Measurements from ENCODE around the gene ZNF763.
"Not testable (repeated sequence)": the region's sequence is repeated elsewhere in the genome, so short reads cannot be mapped to it uniquely, and the experiment has no call there.

The ZNF763 gene

DNA sequence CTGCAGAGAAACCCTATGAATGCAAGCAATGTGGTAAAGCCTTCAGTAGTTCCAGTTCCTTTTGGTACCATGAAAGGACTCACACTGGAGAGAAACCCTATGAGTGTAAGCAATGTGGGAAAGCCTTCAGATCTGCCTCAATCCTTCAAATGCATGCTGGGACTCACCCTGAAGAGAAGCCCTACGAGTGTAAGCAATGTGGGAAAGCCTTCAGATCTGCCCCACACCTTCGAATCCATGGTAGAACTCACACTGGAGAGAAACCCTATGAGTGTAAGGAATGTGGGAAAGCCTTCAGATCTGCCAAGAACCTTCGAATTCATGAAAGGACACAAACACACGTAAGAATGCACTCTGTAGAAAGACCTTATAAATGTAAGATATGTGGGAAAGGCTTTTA lies 14.7 kb downstream of the ZNF763 start:
- DNase-seq (ENCODE audit: insufficient read length, low spot score) (no peak), FAIRE-seq (no peak)
- TF ChIP-seq, protein P1, sequence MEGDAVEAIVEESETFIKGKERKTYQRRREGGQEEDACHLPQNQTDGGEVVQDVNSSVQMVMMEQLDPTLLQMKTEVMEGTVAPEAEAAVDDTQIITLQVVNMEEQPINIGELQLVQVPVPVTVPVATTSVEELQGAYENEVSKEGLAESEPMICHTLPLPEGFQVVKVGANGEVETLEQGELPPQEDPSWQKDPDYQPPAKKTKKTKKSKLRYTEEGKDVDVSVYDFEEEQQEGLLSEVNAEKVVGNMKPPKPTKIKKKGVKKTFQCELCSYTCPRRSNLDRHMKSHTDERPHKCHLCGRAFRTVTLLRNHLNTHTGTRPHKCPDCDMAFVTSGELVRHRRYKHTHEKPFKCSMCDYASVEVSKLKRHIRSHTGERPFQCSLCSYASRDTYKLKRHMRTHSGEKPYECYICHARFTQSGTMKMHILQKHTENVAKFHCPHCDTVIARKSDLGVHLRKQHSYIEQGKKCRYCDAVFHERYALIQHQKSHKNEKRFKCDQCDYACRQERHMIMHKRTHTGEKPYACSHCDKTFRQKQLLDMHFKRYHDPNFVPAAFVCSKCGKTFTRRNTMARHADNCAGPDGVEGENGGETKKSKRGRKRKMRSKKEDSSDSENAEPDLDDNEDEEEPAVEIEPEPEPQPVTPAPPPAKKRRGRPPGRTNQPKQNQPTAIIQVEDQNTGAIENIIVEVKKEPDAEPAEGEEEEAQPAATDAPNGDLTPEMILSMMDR (IDR thresholded peaks at IDR 0.05; ENCODE audit: insufficient read depth, missing control alignments): no peak

DNA sequence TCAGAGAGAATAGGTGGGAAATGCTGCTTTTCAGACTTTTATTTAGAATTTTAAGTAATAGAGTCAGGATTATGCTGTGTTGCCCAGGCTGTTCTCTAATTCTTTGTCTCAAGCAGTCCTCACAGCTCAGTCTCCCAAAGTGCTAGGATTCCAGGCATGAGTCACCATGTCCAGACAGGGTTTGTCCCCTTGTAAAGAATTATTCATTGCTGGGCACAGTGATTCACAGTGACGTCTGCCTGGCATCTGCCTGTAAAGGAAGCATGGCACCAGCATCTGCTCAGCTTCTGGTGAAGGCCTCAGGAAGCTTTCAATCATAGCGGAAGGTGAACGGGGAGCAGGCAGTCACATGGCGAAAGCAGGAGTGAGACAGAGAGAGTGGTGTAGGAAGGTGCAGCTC lies 17.7 kb downstream of the ZNF763 start:
- no peak for DNase-seq (ENCODE audit: insufficient read length, low spot score)
- TF ChIP-seq, protein P1 (IDR thresholded peaks at IDR 0.05; ENCODE audit: insufficient read depth, missing control alignments): no peak
- FAIRE-seq: no peak

DNA sequence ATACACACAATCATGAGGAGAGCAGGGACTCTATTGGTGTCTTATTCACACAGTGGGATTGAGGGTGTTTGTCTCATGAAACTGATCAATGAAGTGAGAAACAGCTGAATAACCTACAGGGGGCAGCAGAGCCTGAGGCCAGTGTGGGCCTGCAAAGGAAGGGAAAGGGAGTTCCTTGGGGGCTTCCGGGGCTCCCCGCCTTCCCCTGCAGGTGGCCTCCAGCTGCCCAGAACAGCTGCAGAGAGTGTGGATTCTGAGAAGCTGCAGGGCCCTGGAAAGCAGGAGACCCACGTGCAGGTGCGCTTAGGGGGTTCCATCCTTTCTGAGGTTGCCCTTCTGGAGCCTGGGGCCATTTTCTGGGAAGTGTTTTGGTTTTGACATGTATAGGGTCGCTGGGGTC lies 20.1 kb downstream of the ZNF763 start:
- TF ChIP-seq, protein P1 (IDR thresholded peaks at IDR 0.05; ENCODE audit: insufficient read depth, missing control alignments): peak; percentile 17
- FAIRE-seq (no peak), DNase-seq (ENCODE audit: insufficient read length, low spot score) (no peak)

DNA sequence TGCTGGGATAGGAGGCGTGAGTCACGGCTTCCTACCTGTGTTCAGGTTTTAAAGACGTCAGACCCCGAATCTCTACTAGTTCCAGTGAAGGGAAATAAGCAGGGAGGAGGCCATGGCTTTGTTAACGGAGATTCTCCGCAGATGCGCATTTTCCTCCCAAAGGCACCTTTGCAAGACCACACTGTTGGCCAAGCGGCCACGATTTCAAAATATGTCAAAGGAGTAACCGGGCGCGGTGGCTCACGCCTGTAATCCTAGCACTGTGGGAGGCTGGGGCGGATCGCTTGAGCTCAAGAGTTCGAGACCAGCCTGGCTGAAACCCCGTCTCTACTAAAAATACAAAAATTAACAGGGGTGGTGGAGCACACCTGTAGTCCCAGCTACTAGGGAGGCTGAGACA lies 21.9 kb downstream of the ZNF763 start:
- TF ChIP-seq, protein P1 (IDR thresholded peaks at IDR 0.05; ENCODE audit: insufficient read depth, missing control alignments): no peak
- FAIRE-seq: no peak

DNA sequence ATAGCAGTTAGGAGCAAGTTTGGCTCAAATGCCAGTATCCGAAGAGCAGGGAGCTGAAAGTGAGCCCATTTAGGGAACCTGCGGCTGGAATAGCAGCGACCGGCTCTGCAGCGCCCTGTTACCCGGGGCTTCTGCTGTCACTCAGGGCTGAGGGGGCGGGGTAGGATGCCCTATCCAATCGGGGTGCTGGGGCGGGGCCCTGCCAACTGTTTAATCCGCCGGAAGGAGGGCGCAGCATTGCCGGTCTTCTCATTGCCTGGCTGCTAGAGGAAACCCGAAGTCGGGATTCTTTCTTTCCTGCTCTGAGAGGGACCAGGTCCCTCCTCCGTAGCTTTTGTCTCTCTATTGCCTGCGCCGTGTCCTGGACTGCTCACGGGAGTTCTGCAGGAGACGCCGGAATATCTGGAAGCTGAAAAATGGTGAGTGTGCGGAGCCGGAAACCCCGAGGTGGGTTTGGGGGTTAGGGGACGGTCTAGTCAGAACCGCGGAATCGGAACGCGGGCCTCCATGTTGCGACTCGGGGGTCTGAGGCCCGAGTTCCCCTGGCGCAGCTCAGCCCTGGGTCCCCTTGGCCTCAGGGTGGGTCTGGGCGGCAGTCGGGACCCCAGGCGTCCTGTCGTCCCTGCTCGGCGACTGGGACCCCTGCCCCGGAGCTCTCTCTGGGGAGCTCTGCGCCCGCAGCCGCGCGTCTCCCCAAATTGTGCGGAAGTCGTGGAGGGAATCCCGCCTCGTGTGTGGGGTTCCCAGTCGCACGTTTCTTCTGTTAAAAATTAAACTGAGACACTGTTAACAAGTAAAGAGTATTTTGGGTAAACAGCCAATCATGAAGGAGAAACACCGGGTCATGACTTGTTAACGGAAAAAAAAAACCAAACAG lies 22.8 kb downstream of the ZNF763 start:
- TF ChIP-seq, protein P1 (IDR thresholded peaks at IDR 0.05; ENCODE audit: insufficient read depth, missing control alignments): no peak
- peak; percentile 90 for DNase-seq (ENCODE audit: insufficient read length, low spot score)
- no peak for FAIRE-seq

More for the DNA sequence above, 21.9 kb downstream of the ZNF763 start:
- DNase-seq (ENCODE audit: insufficient read length, low spot score): no peak

DNA sequence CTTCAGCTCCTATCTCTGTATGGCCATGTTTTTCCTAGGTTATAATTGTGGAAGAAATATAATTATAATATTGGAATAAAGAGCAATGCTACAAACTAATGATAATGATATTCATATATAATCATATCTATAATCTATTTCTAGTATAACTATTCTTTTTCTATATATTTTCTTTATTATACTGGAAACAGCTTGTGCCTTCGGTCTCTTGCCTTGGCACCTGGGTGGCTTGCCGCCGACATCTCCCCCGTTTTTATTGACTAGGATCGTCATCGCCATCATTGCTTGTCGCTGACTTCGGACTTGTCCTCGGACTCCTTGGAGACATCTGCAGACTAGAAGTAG lies 24.2 kb downstream of the ZNF763 start:
- TF ChIP-seq, protein P1 (IDR thresholded peaks at IDR 0.05; ENCODE audit: insufficient read depth, missing control alignments): no peak
- FAIRE-seq: no peak

DNA sequence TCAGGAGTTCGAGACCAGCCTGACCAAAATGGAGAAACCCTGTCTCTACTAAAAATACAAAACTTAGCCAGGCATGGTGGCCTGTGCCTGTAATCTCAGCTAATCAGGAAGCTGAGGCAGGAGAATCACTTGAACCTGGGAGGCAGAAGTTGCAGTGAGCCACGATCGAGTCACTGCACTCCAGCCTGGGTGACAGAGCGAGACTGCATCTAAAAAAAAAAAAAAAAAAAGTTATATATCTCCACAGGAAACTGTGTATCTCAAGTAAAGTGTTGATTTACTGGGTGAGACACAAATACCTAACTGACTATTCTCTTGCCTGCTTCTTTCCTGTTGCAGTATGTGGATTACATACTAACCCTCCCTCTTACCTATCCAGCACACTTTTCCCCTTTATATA lies 27.1 kb downstream of the ZNF763 start:
- DNase-seq (ENCODE audit: insufficient read length, low spot score); FAIRE-seq: not testable (repeated sequence)

More for the DNA sequence above, 24.2 kb downstream of the ZNF763 start:
- no peak for DNase-seq (ENCODE audit: insufficient read length, low spot score)

All from D721Med (cell line).